ENCODE data around the gene PPP2R1B.

PPP2R1B gene

GRCh38 chr11:111691176-111691575 lies 75.0 kb downstream of the PPP2R1B start:
- TF ChIP-seq POLR2AphosphoS5 (IDR thresholded peaks at IDR 0.05; ENCODE audit: low read depth) (no peak), GABPA (IDR thresholded peaks at IDR 0.05; ENCODE audit: low read depth) (no peak), REST (IDR thresholded peaks at IDR 0.05; ENCODE audit: insufficient replicate concordance, low read depth) (no peak), CTCF (IDR thresholded peaks at IDR 0.05; ENCODE audit: insufficient read depth, low read length) (no peak), SPI1 (IDR thresholded peaks at IDR 0.05; ENCODE audit: borderline replicate concordance, low read depth) (no peak)
- no peaks in the 10 kb centered on the region for H3K27me3 ChIP-seq (ENCODE audit: insufficient read depth, poor library complexity, severe bottlenecking)
- H3K4me3 ChIP-seq (replicated peaks; ENCODE audit: insufficient read depth, low read length) = no peak overlapping the region
- DNase-seq (ENCODE audit: low read depth in 1 of 2, low spot score in 1 of 2) = no peak
- H3K27ac ChIP-seq (replicated peaks) = no peak overlapping the region

GRCh38 chr11:111688013-111688412 lies 78.2 kb downstream of the PPP2R1B start:
- TF ChIP-seq POLR2AphosphoS5 (IDR thresholded peaks at IDR 0.05; ENCODE audit: low read depth) = no peak
- no peak for TF ChIP-seq GABPA (IDR thresholded peaks at IDR 0.05; ENCODE audit: low read depth)
- TF ChIP-seq SPI1 (IDR thresholded peaks at IDR 0.05; ENCODE audit: borderline replicate concordance, low read depth) = no peak
- TF ChIP-seq REST (IDR thresholded peaks at IDR 0.05; ENCODE audit: insufficient replicate concordance, low read depth) = no peak
- no peak for TF ChIP-seq CTCF (IDR thresholded peaks at IDR 0.05; ENCODE audit: insufficient read depth, low read length)
- Histone ChIP-seq H3K27me3 (ENCODE audit: insufficient read depth, poor library complexity, severe bottlenecking) (no peaks in the 10 kb centered on the region), H3K4me3 (replicated peaks; ENCODE audit: insufficient read depth, low read length) (no peak overlapping the region), H3K27ac (replicated peaks) (no peak overlapping the region)
- no peak for DNase-seq (ENCODE audit: low read depth in 1 of 2, low spot score in 1 of 2)

- no peaks in the 10 kb centered on the region for H3K27me3 ChIP-seq (ENCODE audit: insufficient read depth, poor library complexity, severe bottlenecking)
- no peak for DNase-seq (ENCODE audit: low read depth in 1 of 2, low spot score in 1 of 2)
- no peak overlapping the region for H3K4me3 ChIP-seq (replicated peaks; ENCODE audit: insufficient read depth, low read length)
- TF ChIP-seq REST (IDR thresholded peaks at IDR 0.05; ENCODE audit: insufficient replicate concordance, low read depth) (no peak), GABPA (IDR thresholded peaks at IDR 0.05; ENCODE audit: low read depth) (no peak), POLR2AphosphoS5 (IDR thresholded peaks at IDR 0.05; ENCODE audit: low read depth) (no peak), SPI1 (IDR thresholded peaks at IDR 0.05; ENCODE audit: borderline replicate concordance, low read depth) (no peak), CTCF (IDR thresholded peaks at IDR 0.05; ENCODE audit: insufficient read depth, low read length) (no peak)
- H3K27ac ChIP-seq (replicated peaks) = no peak overlapping the region
Observed at GRCh38 chr11:111684251-111684650, 81.9 kb downstream of the PPP2R1B start.

Measured in HL-60 (cell line).